Neural cell (in vitro differentiated cells): ENCODE measurements around the gene DEK. TPM values are rescaled to one million over a fixed set of nuclear protein-coding genes. Genes with fewer than 3 reads are reported as not detected.
"Not testable (repeated sequence)": the region's sequence is repeated elsewhere in the genome, so short reads cannot be mapped to it uniquely, and the experiment has no call there.

Source experiments
- H2AFZ ChIP-seq: fragments of 200-600, 300-800 bp; sonication (generic), shearing (Covaris generic); 2 replicates; pipeline ENCODE4 v1.6.0; 2014; ENCODE audit warnings: low read depth, mild to moderate bottlenecking, antibody characterized with exemption, low read length, moderate library complexity
- H3F3A ChIP-seq: fragments of 200-600 bp; shearing (Covaris generic); 2 replicates; pipeline ENCODE4 v1.6.1; 2016; ENCODE audit warnings: mild to moderate bottlenecking, moderate library complexity, mixed read lengths, antibody characterized with exemption, low read length; ENCODE audit not compliant: insufficient read depth, poor library complexity, severe bottlenecking
- H3K27ac ChIP-seq: fragments of 200-600, 300-800 bp; sonication (generic), shearing (Covaris generic); 2 replicates; pipeline ENCODE4 v1.5.1; 2014; ENCODE audit warnings: mild to moderate bottlenecking, low read length, moderate library complexity
- H3K27me3 ChIP-seq: fragments of 300-800, 200-600 bp; sonication (generic), shearing (Covaris generic); 2 replicates; pipeline ENCODE4 v1.6.0; 2014; ENCODE audit warnings: mild to moderate bottlenecking, low read depth, low read length, moderate library complexity; ENCODE audit not compliant: insufficient read depth
- H3K36me3 ChIP-seq: fragments of 300-800, 200-600 bp; sonication (generic), shearing (Covaris generic); 2 replicates; pipeline ENCODE4 v1.5.1; 2014; ENCODE audit warnings: mild to moderate bottlenecking, antibody characterized with exemption, low read length, moderate library complexity; ENCODE audit not compliant: insufficient read depth
- H3K4me2 ChIP-seq: fragments of 300-800, 200-600 bp; sonication (generic), shearing (Covaris generic); 2 replicates; pipeline ENCODE4 v1.6.0; 2014; ENCODE audit warnings: mild to moderate bottlenecking, low read length
- H3K4me3 ChIP-seq: fragments of 300-800, 200-600 bp; sonication (generic), shearing (Covaris generic); 2 replicates; pipeline ENCODE4 v1.5.1; 2014; ENCODE audit warnings: mild to moderate bottlenecking, low read length, moderate library complexity
- H3K79me2 ChIP-seq: fragments of 200-600 bp; shearing (Covaris generic); replicated peaks from 2 replicates; pipeline ENCODE4 v1.6.0; 2014; ENCODE audit warnings: mild to moderate bottlenecking, low read length, moderate library complexity; ENCODE audit not compliant: insufficient read depth
- H3K9ac ChIP-seq: fragments of 300-800, 200-600 bp; sonication (generic), shearing (Covaris generic); 2 replicates; pipeline ENCODE4 v1.6.1; 2016; ENCODE audit warnings: mild to moderate bottlenecking, low read length, mixed read lengths
- H3K9me2 ChIP-seq: fragments of 200-600 bp; shearing (Covaris generic); 2 replicates; pipeline ENCODE4 v1.6.1; 2016; ENCODE audit warnings: mild to moderate bottlenecking, low read length, mixed read lengths; ENCODE audit not compliant: insufficient read depth
- H3K9me3 ChIP-seq: fragments of 200-600, 300-800 bp; sonication (generic), shearing (Covaris generic); 2 replicates; pipeline ENCODE4 v1.6.1; 2016; ENCODE audit warnings: mild to moderate bottlenecking, mixed run types, low read length, moderate library complexity, mixed read lengths
- H4K20me1 ChIP-seq: fragments of 200-600 bp; shearing (Covaris generic); 2 replicates; pipeline ENCODE4 v1.6.1; 2016; ENCODE audit warnings: mild to moderate bottlenecking, mixed run types; ENCODE audit not compliant: insufficient read depth
- EP300 ChIP-seq: fragments of 450-650 bp; conservative IDR thresholded peaks from 2 replicates; pipeline ENCODE4 v1.6.1; 2014; ENCODE audit warnings: antibody characterized with exemption, mild to moderate bottlenecking, moderate library complexity; ENCODE audit not compliant: poor library complexity, severe bottlenecking
- EZH2 ChIP-seq: fragments of 200-600, 300-800 bp; shearing (Covaris generic), sonication (generic); IDR thresholded peaks from 2 replicates; pipeline ENCODE4 v1.6.1; 2014; ENCODE audit warnings: antibody characterized with exemption, low read length, borderline replicate concordance, mild to moderate bottlenecking; ENCODE audit not compliant: insufficient read depth, poor library complexity, severe bottlenecking
- TAF1 ChIP-seq: IDR thresholded peaks from 2 replicates; pipeline ENCODE4 v1.6.1; 2012; ENCODE audit warnings: low read depth
- polyA plus RNA-seq: library from polyadenylated mRNA; depleted of rRNA; stranded (reverse); fragments of >200 nt; gene quantifications from 2 replicates; pipeline ENCODE4 v1.2.3, GENCODE V29; 2014
- small RNA-seq, 3 experiments: library from RNA; depleted of rRNA; stranded (forward); fragments of <200 nt; gene quantifications; one replicate each; pipeline ENCODE3, GENCODE V24; 2012
- TF ChIP-seq, protein P1 (sequence below): IDR thresholded peaks from 2 replicates; pipeline ENCODE4 v1.6.1; 2012; ENCODE audit warnings: borderline replicate concordance

The DEK gene
- polyA plus RNA-seq, 1 donor from 2014 or later, result 94.3 TPM

DNA sequence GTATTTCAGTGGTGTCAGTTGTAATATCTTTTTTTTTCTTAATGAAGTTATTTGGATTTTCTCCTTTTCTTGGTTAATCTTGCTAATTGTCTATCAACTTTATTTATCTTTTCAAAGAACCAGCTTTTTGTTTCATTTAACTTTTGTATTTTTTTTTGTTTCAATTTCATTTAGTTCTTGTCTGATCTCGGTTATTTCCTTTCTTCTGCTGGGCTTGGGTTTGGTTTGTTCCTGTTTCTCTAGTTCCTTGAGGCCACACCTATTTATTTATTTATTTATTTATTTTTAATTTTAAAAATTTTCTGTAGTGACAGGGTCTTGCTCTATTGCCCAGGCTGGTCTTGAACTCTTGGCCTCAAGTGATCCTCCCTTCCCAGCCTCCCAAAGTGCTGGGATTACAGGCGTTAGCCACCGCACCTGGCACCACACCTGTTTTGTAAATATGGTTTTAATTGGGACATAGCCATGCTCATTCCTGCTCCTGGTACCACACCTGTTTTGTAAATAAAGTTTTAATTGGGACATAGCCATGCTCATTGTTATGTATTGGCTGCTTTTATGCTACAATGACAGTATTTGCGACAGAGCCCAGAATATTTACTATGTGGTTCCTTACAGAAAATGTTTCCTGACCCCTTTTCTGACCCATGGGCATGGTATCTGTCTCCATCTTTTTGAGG is 86.9 kb downstream of the DEK start:
- Histone ChIP-seq H3K4me2 (no peak overlapping the region), H4K20me1 (no peaks in the 10 kb centered on the region), H3K79me2 (no peaks in the 10 kb centered on the region), H3K36me3 (no peaks in the 10 kb centered on the region), H3F3A (no peaks in the 10 kb centered on the region), H3K27ac (no peak overlapping the region), H3K27me3 (no peaks in the 10 kb centered on the region), H3K4me3 (no peak overlapping the region), H3K9me3 (no peaks in the 10 kb centered on the region), H3K9ac (no peak overlapping the region), H2AFZ (no peak overlapping the region), H3K9me2 (no peaks in the 10 kb centered on the region)
- no peak for TF ChIP-seq EZH2
- TF ChIP-seq, protein P1, sequence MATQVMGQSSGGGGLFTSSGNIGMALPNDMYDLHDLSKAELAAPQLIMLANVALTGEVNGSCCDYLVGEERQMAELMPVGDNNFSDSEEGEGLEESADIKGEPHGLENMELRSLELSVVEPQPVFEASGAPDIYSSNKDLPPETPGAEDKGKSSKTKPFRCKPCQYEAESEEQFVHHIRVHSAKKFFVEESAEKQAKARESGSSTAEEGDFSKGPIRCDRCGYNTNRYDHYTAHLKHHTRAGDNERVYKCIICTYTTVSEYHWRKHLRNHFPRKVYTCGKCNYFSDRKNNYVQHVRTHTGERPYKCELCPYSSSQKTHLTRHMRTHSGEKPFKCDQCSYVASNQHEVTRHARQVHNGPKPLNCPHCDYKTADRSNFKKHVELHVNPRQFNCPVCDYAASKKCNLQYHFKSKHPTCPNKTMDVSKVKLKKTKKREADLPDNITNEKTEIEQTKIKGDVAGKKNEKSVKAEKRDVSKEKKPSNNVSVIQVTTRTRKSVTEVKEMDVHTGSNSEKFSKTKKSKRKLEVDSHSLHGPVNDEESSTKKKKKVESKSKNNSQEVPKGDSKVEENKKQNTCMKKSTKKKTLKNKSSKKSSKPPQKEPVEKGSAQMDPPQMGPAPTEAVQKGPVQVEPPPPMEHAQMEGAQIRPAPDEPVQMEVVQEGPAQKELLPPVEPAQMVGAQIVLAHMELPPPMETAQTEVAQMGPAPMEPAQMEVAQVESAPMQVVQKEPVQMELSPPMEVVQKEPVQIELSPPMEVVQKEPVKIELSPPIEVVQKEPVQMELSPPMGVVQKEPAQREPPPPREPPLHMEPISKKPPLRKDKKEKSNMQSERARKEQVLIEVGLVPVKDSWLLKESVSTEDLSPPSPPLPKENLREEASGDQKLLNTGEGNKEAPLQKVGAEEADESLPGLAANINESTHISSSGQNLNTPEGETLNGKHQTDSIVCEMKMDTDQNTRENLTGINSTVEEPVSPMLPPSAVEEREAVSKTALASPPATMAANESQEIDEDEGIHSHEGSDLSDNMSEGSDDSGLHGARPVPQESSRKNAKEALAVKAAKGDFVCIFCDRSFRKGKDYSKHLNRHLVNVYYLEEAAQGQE, result no peak
- no peak for TF ChIP-seq TAF1
- no peak for TF ChIP-seq EP300

DNA sequence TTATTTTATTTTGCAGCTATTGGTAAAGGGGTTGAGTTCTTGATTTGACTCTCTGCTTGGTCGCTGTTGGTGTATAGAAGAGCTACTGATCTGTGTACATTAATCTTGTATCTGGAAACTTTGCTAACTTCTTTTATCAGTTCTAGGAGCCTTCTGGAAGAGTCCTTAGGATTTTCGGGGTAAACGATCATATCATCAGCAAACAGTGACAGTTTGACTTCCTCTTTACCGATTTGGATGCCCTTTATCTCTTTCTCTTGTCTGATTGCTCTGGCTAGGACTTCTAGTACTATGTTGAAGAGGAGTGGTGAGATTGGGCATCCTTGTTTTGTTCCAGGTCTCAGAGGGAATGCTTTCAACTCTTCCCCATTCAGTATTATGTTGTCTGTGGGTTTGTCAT is 88.1 kb downstream of the DEK start:
- not testable (repeated sequence) for H3K9me2 ChIP-seq, H3F3A ChIP-seq, H3K79me2 ChIP-seq

More for the DNA sequence above, 88.1 kb downstream of the DEK start:
- H3K9ac ChIP-seq, H3K4me3 ChIP-seq, H3K4me2 ChIP-seq, H3K9me3 ChIP-seq, H4K20me1 ChIP-seq, H3K27ac ChIP-seq, H3K36me3 ChIP-seq, H2AFZ ChIP-seq, H3K27me3 ChIP-seq: not testable (repeated sequence)

Small RNA genes within 50 kb of the gene (small RNA-seq; reads per million reads assigned to genes)
- gene AL138825.1 (0 reads per million in 3 experiments), gene RF00019 (0 to 1.2 (median 0) reads per million in 3 experiments), gene RNU6-263P (0.03 to 0.49 (median 0.03) reads per million in 3 experiments)

Other genes starting within 250 kb of the DEK start
- 0.32 and 1.2 TPM in 2 replicates for gene NHLRC1, start 141.9 kb downstream of the DEK start, polyA plus RNA-seq
- 5.6 and 5.7 TPM in 2 replicates for gene TPMT, start 109.5 kb downstream of the DEK start, polyA plus RNA-seq
- gene KDM1B, start 109.1 kb downstream of the DEK start, polyA plus RNA-seq, result 19.6 and 24.5 TPM in 2 replicates
- 0.14 and 0.15 TPM in 2 replicates for gene RNF144B, start 122.8 kb upstream of the DEK start, polyA plus RNA-seq